ENCODE data around the gene GREB1L.
A peak's percentile ranks its signal among the peaks of the same experiment; 100 is the strongest.

Gene GREB1L

DNA sequence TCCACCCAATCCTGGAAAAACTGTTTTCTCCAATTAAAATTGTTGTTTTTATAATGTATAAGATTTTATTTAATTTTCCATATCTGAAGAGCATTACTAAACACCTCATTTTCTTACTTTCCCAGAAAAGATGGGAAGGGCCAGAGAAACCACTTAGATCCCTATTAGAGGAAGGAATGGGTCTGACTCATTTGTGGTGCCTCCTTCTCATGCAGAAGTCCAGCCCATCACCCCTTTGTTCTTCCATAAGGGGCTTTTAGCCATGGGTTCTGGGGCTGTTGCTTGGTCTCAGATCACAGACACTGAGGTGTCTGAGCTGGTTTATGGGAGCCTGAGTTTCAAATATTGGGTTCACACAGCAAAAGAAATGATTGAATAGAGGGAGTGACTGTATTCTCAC, 206.3 kb downstream of the GREB1L start:
- no peaks in the 10 kb centered on the region for H3K4me1 Mint-ChIP-seq
- no peaks in the 10 kb centered on the region for H3K9me3 Mint-ChIP-seq
- H3K27me3 Mint-ChIP-seq, result peaks cover 0 to 14% of the 10 kb centered on the region in 2 donors
- no peaks in the 10 kb centered on the region for H3K36me3 Mint-ChIP-seq
- DNase-seq, result no peak
- H3K27ac Mint-ChIP-seq, result no peak overlapping the region
- no peak for ATAC-seq (replicated peaks)
- no peak overlapping the region for H3K4me3 Mint-ChIP-seq

DNA sequence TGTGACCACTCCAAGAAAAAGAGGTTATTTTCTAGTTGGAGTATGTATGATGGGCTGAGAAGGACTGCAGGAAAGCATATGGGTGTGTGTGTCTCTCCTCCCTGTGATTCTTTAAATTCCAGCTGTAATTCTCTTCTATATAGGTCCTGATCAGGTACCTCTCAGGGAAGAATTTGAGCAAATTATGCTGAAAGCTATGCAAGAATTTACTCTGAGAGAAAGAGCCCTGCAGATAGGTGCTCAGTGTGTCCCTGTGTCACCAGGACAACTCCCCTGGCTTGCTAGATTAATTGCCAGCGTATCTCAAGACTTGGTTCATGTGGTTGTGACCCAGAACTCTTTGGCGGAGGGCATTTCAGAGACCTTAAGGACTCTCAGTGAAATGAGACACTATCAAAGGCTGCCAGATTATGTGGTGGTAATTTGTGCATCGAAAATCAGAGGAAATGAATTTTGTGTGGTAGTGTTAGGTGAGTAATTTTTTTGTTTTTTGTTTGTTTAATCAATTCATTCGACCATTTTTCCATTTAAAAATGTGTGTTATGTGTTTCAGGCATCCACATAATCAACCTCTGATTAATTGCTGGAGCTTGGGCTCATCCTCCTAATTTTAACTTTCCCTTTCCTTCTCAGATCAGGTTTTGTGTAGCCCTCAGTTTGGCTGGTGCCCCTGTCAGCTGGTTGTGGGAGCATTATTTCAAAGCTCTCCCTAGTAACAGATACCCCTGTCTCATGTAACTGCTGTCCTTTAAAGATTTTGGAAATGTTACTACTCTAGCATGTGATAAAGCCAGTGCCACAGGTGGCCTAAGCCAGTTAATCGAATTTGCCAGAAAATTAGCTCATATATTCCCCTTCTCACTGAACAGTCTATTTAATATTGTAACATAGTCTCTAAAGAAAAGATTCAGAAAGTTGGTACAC, 207.6 kb downstream of the GREB1L start:
- H3K27me3 Mint-ChIP-seq, result peaks cover 5% of the 10 kb centered on the region in 2 donors
- DNase-seq (no peak), ATAC-seq (replicated peaks) (no peak)
- no peaks in the 10 kb centered on the region for H3K9me3 Mint-ChIP-seq
- peaks cover 3 to 4% of the 10 kb centered on the region in 2 donors for H3K4me1 Mint-ChIP-seq
- H3K4me3 Mint-ChIP-seq, result no peak overlapping the region
- H3K36me3 Mint-ChIP-seq, result no peaks in the 10 kb centered on the region
- no peak overlapping the region for H3K27ac Mint-ChIP-seq

DNA sequence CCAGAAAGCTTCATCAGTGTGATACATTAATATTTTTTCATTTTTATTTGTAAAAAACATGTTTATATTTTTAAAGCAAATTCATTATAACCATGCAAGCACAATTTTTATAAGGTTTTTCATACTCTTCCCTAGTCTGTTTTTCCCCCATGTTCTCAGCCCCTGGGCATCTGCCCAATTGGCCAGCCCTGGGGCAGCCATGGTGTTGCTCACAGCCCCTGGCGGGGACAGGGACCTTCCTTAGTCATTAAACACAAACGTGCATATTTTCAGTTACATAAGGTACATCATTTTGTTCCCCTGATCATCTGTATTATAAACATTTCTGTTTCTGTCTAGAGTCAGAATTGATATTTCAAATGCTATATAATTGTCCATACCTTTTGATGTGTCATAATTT, 208.5 kb downstream of the GREB1L start:
- peaks cover 5% of the 10 kb centered on the region in 2 donors for H3K27me3 Mint-ChIP-seq
- no peak overlapping the region for H3K4me3 Mint-ChIP-seq
- no peak overlapping the region for H3K27ac Mint-ChIP-seq
- H3K4me1 Mint-ChIP-seq, result peaks cover 3 to 4% of the 10 kb centered on the region in 2 donors
- H3K36me3 Mint-ChIP-seq, result no peaks in the 10 kb centered on the region
- DNase-seq, result no peak
- ATAC-seq (replicated peaks), result no peak
- no peaks in the 10 kb centered on the region for H3K9me3 Mint-ChIP-seq

DNA sequence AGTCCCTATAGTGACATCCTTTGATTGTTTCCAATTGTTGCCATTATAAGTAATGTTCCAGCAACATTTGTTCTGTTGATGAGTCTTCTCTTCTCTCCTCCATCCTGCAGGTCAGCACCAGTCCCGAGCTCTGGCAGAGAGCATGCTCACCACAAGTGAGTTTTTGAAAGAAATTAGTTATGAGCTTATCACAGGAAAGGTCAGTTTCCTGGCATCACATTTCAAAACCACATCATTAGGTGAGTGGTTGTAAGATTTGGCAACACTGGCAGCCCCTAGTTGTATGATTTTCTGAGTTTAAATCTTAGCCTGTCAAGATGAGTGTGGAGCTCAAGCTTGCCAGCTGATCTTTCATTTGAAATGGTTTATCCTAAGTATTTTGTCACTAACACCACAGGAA, 208.9 kb downstream of the GREB1L start:
- Mint-ChIP-seq H3K4me3 (no peak overlapping the region), H3K27ac (no peak overlapping the region), H3K36me3 (no peaks in the 10 kb centered on the region), H3K27me3 (peaks cover 5% of the 10 kb centered on the region in 2 donors), H3K9me3 (no peaks in the 10 kb centered on the region), H3K4me1 (peaks cover 3 to 4% of the 10 kb centered on the region in 2 donors)
- DNase-seq (no peak), ATAC-seq (replicated peaks) (no peak)

DNA sequence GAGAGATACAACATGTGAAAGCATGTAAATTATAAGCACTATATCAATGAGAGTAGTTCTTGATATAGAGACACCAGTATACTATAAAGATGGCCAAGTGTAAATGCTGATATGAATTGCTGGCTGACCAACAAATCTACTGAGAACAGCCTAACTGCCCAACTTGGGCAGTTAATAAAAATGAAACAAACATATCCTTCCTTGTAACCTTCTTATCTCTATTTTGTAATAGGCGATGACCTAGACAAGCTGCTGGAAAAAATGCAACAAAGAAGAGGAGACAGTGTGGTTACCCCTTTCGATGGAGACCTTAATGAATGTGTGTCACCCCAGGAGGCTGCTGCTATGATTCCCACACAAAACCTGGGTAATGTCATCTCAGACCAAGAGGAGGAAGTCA, 209.8 kb downstream of the GREB1L start:
- Mint-ChIP-seq H3K27me3 (peaks cover 5% of the 10 kb centered on the region in 2 donors), H3K27ac (no peak overlapping the region), H3K4me1 (peaks cover 3 to 4% of the 10 kb centered on the region in 2 donors), H3K4me3 (no peak overlapping the region), H3K9me3 (no peaks in the 10 kb centered on the region), H3K36me3 (no peaks in the 10 kb centered on the region)
- DNase-seq (no peak), ATAC-seq (replicated peaks) (no peak)

DNA sequence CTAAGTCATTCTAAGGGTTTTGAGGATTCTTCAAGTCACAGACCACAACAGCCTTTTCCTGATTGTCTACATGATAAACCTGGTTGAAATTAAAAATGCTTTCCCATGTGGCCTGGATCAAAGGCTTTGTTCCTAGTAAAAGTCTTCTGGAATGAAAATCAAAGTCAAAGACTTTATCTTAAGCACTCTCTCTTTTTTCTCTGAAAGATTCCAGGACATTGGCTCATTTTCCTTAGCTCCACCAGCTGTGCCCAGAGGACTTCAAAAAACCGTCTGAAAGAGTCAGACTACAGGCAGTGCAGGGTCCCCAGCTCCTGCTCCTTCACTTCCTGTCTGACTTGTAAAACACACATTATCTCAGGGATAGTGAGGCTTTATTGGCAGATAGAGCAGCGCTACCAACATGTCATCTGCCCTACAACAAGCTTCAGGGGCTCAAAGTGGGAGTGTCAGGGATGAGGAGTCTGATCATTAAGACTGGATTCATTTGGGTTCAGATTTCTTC, 210.3 kb downstream of the GREB1L start:
- no peak overlapping the region for H3K27ac Mint-ChIP-seq
- H3K36me3 Mint-ChIP-seq, result no peaks in the 10 kb centered on the region
- H3K27me3 Mint-ChIP-seq, result peaks cover 5% of the 10 kb centered on the region in 2 donors
- H3K4me3 Mint-ChIP-seq, result no peak overlapping the region
- no peaks in the 10 kb centered on the region for H3K9me3 Mint-ChIP-seq
- ATAC-seq (replicated peaks), result no peak
- peaks cover 3 to 4% of the 10 kb centered on the region in 2 donors for H3K4me1 Mint-ChIP-seq
- no peak for DNase-seq

DNA sequence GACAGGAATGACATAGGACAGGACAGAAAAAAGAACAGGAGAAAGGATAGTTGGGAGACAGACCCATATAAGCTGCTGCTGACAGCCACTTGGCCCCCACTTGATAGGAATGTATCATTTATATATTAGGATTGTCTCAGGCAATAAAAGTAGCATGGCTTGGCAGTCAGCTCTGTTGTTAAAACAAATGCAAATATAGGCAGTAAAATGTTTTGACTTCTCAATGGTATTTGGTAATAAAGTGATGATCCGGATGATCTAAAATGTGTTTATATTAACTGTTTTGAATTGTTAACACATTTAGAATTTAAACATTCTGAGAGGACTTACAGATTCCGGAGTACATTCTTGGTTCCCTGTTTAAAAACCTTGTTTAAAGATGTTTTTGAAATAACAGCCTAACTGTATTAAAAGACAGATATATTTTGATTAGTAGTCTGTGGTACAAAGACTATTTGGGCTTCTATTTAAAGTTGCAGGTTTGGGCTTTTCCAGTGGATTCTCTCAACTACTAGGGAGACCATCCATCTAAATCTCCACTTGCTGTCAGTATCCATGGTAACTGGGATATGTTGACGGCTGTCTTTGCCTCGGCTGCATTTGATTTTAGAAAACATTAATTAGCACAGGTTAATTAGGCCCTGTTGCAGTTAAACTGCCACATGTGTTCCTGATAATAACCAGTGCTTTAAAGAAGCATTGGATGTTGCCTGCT, 210.9 kb downstream of the GREB1L start:
- DNase-seq (no peak), ATAC-seq (replicated peaks) (no peak)
- no peak overlapping the region for H3K4me3 Mint-ChIP-seq
- H3K36me3 Mint-ChIP-seq, result no peaks in the 10 kb centered on the region
- H3K27ac Mint-ChIP-seq, result no peak overlapping the region
- peaks cover 5% of the 10 kb centered on the region in 2 donors for H3K27me3 Mint-ChIP-seq
- H3K9me3 Mint-ChIP-seq, result no peaks in the 10 kb centered on the region
- peaks cover 3 to 4% of the 10 kb centered on the region in 2 donors for H3K4me1 Mint-ChIP-seq

DNA sequence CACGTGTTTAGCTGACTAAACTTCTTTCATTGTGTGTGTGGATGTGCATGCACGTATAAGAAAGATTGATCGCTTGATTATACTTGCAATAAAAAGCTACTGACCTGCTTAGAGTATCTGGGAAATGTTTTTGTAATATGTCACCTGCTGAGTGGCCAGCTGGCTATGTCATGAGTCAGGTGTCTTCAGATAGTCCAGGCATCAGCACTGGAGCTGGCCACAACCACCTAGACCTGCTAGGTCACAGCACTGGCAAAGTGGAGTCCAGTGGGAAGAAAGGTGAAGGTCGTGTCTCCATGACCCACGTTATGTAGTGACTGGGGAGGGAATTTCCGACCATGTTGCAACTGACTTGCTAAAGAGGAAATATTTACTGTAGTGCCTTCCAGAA, 211.5 kb downstream of the GREB1L start:
- Mint-ChIP-seq H3K27me3 (peaks cover 5% of the 10 kb centered on the region in 2 donors), H3K9me3 (no peaks in the 10 kb centered on the region), H3K4me1 (peaks cover 3 to 4% of the 10 kb centered on the region in 2 donors), H3K36me3 (no peaks in the 10 kb centered on the region), H3K4me3 (no peak overlapping the region), H3K27ac (no peak overlapping the region)
- DNase-seq (no peak), ATAC-seq (replicated peaks) (no peak)

DNA sequence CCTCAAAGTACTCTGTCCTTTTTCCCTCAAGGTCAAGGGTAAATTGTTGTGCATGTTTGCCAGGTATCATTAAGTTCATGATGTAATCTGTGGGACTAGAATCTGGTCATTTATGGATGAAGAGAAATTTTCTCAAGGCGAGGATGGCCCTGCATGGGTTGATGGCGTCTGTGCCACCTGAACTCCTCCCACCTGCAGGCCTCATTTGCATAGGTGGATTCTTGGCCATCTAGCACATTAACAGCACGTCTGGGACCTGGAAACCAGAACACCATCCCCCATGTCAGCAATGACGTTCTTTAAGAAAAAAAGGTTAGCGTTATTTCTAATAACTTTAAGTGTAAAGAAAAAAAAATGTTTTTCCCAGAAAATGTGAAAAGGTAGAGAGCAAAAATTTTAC, 212.7 kb downstream of the GREB1L start:
- no peak overlapping the region for H3K4me3 Mint-ChIP-seq
- no peak for DNase-seq
- H3K4me1 Mint-ChIP-seq, result peaks cover 3 to 4% of the 10 kb centered on the region in 2 donors
- no peak overlapping the region for H3K27ac Mint-ChIP-seq
- ATAC-seq (replicated peaks), result no peak
- H3K9me3 Mint-ChIP-seq, result no peaks in the 10 kb centered on the region
- peaks cover 5 to 8% of the 10 kb centered on the region in 2 donors for H3K27me3 Mint-ChIP-seq
- no peaks in the 10 kb centered on the region for H3K36me3 Mint-ChIP-seq

DNA sequence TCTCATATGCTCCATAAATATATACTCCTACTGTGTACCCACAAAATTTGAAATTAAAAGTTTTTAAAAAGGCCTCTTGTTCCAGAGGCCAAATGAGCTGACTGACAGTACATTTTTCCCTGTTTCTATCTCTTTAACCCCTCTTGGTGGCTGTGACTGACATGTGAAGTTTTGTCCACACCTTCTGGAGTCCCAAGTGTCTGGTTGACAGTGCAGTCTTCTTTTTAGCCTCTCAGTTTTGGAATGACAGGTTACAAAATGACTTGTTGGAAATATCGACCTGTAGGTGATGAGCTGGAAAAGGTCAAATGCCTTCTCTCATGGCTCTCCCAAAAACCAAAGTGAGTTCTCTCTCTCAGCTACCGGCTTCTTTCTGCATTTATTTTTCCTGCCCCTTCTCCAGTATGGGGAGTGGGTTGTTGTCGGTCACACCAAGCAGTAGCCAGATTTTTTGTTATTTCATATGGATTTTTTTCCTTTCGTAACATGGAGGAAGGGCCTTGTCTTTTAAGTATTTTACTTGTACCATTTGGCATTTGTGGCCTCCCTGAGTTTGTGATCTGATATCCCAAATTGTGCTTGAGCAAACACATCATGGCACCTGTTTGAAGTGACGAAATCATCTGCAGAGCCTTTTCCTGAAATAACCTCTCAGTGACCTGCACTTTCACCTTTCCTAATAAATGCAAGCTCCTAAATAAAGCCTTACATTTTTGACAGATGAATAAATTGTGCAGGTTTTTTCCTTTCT, 214.6 kb downstream of the GREB1L start:
- Mint-ChIP-seq H3K9me3 (no peaks in the 10 kb centered on the region), H3K4me3 (no peak overlapping the region), H3K4me1 (peaks cover 3 to 4% of the 10 kb centered on the region in 2 donors), H3K36me3 (no peaks in the 10 kb centered on the region), H3K27me3 (peaks cover 9 to 23% of the 10 kb centered on the region in 2 donors), H3K27ac (no peak overlapping the region)
- DNase-seq (no peak), ATAC-seq (replicated peaks) (peak in 1 of 2 donors; percentile 42)

DNA sequence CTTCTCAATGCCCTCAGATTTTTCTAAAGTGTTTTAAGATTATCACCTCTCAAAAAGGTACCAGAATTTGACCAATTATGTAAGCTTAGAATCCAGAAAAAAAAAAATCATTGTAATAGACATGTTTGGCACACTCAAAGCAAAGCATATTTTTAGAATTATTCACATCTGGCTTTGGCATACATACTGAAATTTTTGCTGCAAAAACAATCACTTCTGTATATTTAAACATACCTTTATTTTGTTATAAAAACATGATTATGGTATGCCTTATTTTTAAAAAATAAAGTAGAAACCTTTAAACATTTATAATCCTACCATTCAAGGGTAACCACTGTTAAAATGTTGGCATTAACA, 215.1 kb downstream of the GREB1L start:
- Mint-ChIP-seq H3K9me3 (no peaks in the 10 kb centered on the region), H3K4me3 (no peak overlapping the region), H3K27me3 (peaks cover 10 to 24% of the 10 kb centered on the region in 2 donors), H3K36me3 (no peaks in the 10 kb centered on the region), H3K27ac (no peak overlapping the region), H3K4me1 (peaks cover 3 to 4% of the 10 kb centered on the region in 2 donors)
- DNase-seq, result no peak
- ATAC-seq (replicated peaks), result no peak

DNA sequence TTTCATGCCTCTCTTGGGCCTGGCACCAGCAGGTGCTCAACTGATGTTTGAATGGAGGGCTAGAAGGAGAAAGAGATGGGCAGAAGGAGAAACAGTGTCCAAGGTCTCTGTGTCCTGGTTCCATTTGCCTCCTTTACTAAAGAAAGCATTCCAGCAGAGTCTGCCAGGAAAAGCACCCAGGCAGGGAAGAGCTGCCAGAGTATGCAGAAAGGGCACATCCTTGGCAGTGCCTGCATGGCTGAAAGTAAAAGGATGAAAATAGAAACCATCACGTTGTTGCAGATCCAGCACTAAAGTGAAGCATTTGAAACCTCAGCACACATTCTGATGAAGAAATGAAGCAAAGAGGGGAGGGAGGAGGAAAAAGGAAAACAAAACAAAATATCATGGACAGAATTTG, 216.3 kb downstream of the GREB1L start:
- Mint-ChIP-seq H3K27ac (no peak overlapping the region), H3K36me3 (no peaks in the 10 kb centered on the region), H3K9me3 (no peaks in the 10 kb centered on the region), H3K4me1 (peaks cover 3 to 4% of the 10 kb centered on the region in 2 donors), H3K27me3 (peaks cover 10 to 24% of the 10 kb centered on the region in 2 donors), H3K4me3 (no peak overlapping the region)
- ATAC-seq (replicated peaks) (no peak), DNase-seq (no peak)

DNA sequence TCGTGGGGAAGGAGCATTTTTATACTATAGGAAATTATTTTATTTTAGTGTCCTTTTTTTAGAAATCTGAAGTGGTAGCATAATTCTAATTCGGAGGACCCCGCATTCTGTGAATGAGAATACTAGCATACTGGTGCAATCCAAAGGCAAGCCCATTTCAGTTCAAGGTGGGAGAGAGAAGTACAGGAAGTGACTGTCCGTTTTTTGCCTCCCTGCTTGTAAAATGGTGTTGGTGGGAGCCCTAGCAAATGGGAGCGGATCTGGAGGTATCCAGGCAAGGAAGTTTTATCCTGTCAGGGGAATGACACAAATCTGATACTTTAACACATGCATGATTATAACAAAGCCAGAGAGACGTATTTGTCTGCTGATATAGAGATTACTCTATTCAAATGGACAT, 216.8 kb downstream of the GREB1L start:
- Mint-ChIP-seq H3K4me3 (no peak overlapping the region), H3K9me3 (no peaks in the 10 kb centered on the region), H3K36me3 (no peaks in the 10 kb centered on the region), H3K27ac (no peak overlapping the region), H3K4me1 (no peaks in the 10 kb centered on the region), H3K27me3 (peaks cover 10 to 22% of the 10 kb centered on the region in 2 donors)
- ATAC-seq (replicated peaks), result no peak
- DNase-seq, result no peak

DNA sequence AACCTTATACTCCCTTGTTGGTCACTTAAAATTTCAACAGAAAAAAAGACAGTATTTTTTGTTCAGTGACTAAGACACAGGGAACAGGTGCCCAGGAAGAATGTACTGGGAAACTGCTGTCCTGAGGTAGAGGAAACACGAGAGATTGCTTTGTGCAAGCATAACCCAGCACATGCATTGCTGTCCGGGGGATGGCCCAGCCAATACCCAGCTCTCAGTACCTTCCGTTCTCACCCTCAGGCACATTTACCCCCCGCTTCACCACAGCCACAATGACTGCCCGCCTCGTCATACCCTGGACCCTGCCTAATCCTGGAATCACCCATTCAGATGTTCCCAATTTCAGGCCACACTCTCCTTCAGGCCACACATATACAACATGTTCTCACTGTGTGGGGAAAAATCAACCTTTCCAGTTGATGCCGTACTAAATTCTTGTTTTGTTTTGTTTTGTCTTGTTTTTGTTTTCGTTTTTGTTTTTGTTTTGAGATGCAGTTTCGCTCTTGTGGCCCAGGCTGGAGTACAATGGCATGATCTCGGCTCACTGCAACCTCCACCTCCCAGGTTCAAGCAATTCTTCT, 217.8 kb downstream of the GREB1L start:
- Mint-ChIP-seq H3K27me3 (peaks cover 10 to 29% of the 10 kb centered on the region in 2 donors), H3K4me1 (no peaks in the 10 kb centered on the region), H3K4me3 (no peak overlapping the region), H3K9me3 (no peaks in the 10 kb centered on the region), H3K27ac (no peak overlapping the region), H3K36me3 (no peaks in the 10 kb centered on the region)
- DNase-seq, result no peak
- no peak for ATAC-seq (replicated peaks)

All from stimulated activated naive B cell treated with anti-CD40 and anti-IgM and Interleukin-4, amounts not matched to agents 10 μg/mL and 1 μg/mL and 100 μg/mL, for 72 hours (primary cell).